Measurements from ENCODE around the gene GEMIN7.

The GEMIN7 gene

DNA sequence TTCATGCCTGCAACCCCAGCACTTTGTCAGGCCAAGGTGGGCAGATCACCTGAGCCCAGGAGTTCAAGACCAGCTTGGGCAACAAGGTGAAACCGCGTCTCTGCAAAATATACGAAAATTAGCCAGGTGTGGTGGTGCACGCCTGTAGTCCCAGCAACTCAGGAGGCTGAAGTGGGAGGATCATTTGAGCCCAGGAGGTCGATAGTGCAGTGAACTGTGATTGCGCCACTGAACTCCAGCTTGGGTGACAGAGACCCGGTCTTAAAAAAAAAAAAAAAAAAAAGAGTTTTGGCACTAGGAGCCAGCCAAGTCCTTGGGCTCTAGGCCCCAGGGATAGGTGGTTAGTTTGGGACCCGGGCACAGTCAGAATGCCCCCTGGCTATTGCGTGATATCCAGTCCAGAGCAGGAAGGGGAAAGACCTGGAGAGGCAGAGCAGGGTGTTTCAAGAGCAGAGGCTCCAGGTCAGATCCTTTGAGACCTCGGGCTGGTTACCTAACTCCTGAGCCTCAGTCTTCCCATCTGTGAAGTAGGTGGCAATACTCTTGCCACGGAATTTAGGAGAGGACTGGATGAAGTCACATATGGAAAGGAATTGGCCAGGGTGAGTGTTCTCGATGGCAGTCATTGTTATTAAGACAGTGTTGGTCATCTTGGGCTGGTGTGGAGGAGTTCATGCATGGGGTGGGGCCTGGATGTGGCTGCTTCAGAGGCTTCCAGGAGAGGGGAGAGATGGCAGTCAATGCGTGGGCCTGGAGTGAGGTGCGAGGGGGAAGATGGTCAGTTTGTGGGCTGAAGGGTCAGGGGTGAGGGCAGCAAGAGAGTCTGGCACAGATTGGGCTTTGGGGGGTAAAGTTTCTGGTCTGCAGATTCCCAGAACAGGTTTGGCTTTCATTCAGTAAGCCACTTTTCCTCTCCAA, 16.7 kb downstream of the GEMIN7 start:
- TF ChIP-seq TCF12 (IDR thresholded peaks at IDR 0.05; ENCODE audit: low read depth), result no peak
- TF ChIP-seq, protein P1, sequence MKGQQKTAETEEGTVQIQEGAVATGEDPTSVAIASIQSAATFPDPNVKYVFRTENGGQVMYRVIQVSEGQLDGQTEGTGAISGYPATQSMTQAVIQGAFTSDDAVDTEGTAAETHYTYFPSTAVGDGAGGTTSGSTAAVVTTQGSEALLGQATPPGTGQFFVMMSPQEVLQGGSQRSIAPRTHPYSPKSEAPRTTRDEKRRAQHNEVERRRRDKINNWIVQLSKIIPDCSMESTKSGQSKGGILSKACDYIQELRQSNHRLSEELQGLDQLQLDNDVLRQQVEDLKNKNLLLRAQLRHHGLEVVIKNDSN (IDR thresholded peaks at IDR 0.05), result no peak
- TF ChIP-seq EP300 (IDR thresholded peaks at IDR 0.05; ENCODE audit: borderline replicate concordance), result no peak
- no peak for TF ChIP-seq ZBTB7A (IDR thresholded peaks at IDR 0.05; ENCODE audit: low read depth)
- TF ChIP-seq TAF1 (IDR thresholded peaks at IDR 0.05; ENCODE audit: low read depth), result no peak
- TF ChIP-seq EGR1 (IDR thresholded peaks at IDR 0.05), result no peak
- TF ChIP-seq TEAD4 (IDR thresholded peaks at IDR 0.05), result no peak
- TF ChIP-seq RAD21 (IDR thresholded peaks at IDR 0.05; ENCODE audit: low read depth), result no peak
- no peak for TF ChIP-seq CEBPB (IDR thresholded peaks at IDR 0.05)
- TF ChIP-seq NFIC (IDR thresholded peaks at IDR 0.05), result no peak
- TF ChIP-seq FOXM1 (IDR thresholded peaks at IDR 0.05; ENCODE audit: borderline replicate concordance, low read depth), result no peak
- no peak for TF ChIP-seq CREB1 (IDR thresholded peaks at IDR 0.05; ENCODE audit: low read depth)
- TF ChIP-seq, protein P2, sequence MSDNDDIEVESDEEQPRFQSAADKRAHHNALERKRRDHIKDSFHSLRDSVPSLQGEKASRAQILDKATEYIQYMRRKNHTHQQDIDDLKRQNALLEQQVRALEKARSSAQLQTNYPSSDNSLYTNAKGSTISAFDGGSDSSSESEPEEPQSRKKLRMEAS (IDR thresholded peaks at IDR 0.05), result no peak
- TF ChIP-seq, protein P3, sequence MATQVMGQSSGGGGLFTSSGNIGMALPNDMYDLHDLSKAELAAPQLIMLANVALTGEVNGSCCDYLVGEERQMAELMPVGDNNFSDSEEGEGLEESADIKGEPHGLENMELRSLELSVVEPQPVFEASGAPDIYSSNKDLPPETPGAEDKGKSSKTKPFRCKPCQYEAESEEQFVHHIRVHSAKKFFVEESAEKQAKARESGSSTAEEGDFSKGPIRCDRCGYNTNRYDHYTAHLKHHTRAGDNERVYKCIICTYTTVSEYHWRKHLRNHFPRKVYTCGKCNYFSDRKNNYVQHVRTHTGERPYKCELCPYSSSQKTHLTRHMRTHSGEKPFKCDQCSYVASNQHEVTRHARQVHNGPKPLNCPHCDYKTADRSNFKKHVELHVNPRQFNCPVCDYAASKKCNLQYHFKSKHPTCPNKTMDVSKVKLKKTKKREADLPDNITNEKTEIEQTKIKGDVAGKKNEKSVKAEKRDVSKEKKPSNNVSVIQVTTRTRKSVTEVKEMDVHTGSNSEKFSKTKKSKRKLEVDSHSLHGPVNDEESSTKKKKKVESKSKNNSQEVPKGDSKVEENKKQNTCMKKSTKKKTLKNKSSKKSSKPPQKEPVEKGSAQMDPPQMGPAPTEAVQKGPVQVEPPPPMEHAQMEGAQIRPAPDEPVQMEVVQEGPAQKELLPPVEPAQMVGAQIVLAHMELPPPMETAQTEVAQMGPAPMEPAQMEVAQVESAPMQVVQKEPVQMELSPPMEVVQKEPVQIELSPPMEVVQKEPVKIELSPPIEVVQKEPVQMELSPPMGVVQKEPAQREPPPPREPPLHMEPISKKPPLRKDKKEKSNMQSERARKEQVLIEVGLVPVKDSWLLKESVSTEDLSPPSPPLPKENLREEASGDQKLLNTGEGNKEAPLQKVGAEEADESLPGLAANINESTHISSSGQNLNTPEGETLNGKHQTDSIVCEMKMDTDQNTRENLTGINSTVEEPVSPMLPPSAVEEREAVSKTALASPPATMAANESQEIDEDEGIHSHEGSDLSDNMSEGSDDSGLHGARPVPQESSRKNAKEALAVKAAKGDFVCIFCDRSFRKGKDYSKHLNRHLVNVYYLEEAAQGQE (IDR thresholded peaks at IDR 0.05; ENCODE audit: low read depth), result no peak
- no peak for TF ChIP-seq YY1 (IDR thresholded peaks at IDR 0.05; ENCODE audit: low read depth)

DNA sequence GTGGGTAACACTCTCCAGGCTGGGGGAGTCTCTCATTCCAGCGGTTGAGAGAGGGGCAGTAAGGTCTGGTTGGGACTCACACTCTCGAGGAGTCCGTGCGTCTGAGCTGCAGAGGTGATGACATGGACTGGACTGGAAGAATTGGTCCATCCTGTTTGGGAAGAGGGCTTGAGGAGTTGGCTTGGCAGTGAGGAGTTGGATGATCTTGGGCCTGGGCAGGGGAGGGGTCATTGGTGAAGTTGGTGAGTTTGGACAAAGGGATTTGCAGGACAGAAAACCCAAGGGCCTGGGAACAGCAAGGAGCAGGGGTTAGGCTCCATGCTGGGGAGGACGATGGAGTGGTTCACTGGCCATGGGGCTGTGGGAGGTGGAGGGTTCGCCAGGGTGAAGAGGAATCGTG, 17.6 kb downstream of the GEMIN7 start:
- TF ChIP-seq TAF1 (IDR thresholded peaks at IDR 0.05; ENCODE audit: low read depth), result no peak
- TF ChIP-seq CREB1 (IDR thresholded peaks at IDR 0.05; ENCODE audit: low read depth), result no peak

DNA sequence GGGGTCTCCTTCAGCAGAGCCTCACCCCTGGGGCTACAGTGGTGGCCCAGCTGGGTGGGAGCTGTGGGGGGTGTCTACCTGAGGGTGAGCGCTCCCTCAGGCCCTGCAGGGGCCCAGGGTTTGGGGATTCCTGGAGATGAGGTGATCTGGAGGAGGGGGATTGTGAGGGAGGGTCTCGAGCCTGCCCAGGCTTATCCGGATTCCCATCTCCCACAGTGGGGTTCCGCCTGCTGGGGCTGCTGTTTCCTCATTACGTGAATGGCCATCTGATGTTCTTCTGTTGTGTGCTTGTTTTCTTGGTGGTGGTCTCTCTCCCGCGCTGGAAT, 18.4 kb downstream of the GEMIN7 start:
- TF ChIP-seq TEAD4 (IDR thresholded peaks at IDR 0.05), result no peak
- TF ChIP-seq, protein P1 (IDR thresholded peaks at IDR 0.05), result no peak
- TF ChIP-seq EP300 (IDR thresholded peaks at IDR 0.05; ENCODE audit: borderline replicate concordance), result no peak
- TF ChIP-seq CREB1 (IDR thresholded peaks at IDR 0.05; ENCODE audit: low read depth), result no peak

DNA sequence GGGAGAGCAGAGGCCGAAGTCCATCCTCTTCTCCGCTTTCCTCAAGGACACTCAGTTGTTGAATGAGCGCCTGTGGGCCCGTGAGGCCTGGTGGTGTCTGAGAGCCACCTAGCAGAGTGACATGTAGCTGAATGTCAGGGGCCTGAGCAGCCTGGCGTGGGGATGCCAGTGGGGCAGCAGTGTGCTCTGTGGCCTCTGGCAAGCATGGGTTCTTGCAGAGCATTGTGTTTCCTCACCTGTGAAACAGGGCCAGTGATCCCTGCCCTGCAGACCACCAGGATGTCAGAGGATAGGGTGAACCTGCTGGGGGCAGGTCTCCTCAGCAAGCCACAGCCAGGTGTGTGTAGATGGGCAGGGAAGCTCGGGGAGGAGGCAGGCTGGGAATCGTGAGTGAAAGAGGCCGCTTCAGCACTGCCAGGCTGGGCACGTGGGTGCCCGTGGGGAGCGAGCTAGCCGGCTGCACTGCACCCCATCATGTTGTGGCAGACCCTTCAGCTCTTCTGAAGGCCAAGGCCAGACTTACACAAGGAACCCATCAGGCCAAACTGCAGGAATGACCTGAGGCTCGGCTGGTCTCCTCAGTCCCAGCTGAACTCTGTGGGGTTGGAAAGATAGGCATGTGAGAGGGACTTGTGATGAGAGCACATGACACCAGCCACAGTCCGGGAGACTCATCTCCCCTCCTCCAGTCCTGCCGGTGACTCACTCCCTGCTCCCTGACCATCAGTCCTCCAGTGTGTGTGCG, 18.9 kb downstream of the GEMIN7 start:
- TF ChIP-seq CREB1 (IDR thresholded peaks at IDR 0.05; ENCODE audit: low read depth) (no peak), TAF1 (IDR thresholded peaks at IDR 0.05; ENCODE audit: low read depth) (no peak), EP300 (IDR thresholded peaks at IDR 0.05; ENCODE audit: borderline replicate concordance) (no peak), TCF12 (IDR thresholded peaks at IDR 0.05; ENCODE audit: low read depth) (no peak), FOXM1 (IDR thresholded peaks at IDR 0.05; ENCODE audit: borderline replicate concordance, low read depth) (no peak), ZBTB7A (IDR thresholded peaks at IDR 0.05; ENCODE audit: low read depth) (no peak), TEAD4 (IDR thresholded peaks at IDR 0.05) (no peak), RAD21 (IDR thresholded peaks at IDR 0.05; ENCODE audit: low read depth) (no peak), YY1 (IDR thresholded peaks at IDR 0.05; ENCODE audit: low read depth) (no peak), NFIC (IDR thresholded peaks at IDR 0.05) (no peak), EGR1 (IDR thresholded peaks at IDR 0.05) (no peak), CEBPB (IDR thresholded peaks at IDR 0.05) (no peak)
- TF ChIP-seq, protein P1 (IDR thresholded peaks at IDR 0.05), result no peak
- TF ChIP-seq, protein P2 (IDR thresholded peaks at IDR 0.05), result no peak
- TF ChIP-seq, protein P3 (IDR thresholded peaks at IDR 0.05; ENCODE audit: low read depth), result no peak
